Measurements from ENCODE around the gene CCDC187. TPM values are rescaled to one million over a fixed set of nuclear protein-coding genes. Genes with fewer than 3 reads are reported as not detected.

Gene CCDC187
- total RNA-seq, 1 experiment from 2014 or later = not detected

DNA sequence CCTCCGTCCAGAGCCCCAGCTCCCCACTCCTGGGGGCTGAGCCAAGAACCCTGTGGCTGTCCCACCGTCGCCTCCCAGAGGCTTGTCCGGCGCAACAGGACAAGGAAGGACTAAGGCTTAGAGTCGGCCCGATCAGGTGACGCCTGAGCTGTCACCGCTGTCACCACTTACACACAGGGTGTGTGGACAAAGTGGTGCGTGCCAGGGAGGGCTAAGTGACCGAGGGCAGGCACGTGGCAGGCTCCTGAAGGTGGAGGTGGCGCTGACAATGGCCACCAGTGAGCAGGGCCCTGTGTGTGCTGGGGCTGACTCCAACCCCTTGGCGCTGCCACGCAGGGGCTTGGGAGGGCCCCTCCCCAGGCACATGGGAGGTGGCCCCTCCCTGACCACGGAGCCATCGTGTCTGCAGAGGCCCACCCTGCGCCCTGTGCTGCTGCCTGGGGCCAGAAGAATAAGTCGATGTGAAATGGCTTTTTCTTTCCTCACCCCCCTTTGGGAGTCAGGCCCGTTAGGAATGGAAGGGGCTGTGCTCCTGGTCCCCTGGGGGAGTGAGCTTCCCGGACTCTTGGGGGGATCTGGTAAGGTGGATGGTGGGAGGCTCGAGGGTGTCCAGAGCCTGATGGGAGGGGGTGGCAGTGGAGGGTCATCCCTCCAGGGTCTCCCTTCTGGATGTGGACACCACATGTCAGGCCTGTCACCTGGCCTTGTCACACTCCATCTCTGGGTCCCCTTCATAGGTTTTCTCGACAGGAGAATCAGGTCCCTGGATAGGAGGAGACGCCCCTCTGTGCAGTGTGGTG, 20.8 kb upstream of the CCDC187 start:
- CTCF ChIA-PET = no interaction called here
- intact Hi-C loops (cut with micrococcal nuclease; ENCODE audit: unreplicated experiment) = no loop called here
- TF ChIP-seq, protein P1, sequence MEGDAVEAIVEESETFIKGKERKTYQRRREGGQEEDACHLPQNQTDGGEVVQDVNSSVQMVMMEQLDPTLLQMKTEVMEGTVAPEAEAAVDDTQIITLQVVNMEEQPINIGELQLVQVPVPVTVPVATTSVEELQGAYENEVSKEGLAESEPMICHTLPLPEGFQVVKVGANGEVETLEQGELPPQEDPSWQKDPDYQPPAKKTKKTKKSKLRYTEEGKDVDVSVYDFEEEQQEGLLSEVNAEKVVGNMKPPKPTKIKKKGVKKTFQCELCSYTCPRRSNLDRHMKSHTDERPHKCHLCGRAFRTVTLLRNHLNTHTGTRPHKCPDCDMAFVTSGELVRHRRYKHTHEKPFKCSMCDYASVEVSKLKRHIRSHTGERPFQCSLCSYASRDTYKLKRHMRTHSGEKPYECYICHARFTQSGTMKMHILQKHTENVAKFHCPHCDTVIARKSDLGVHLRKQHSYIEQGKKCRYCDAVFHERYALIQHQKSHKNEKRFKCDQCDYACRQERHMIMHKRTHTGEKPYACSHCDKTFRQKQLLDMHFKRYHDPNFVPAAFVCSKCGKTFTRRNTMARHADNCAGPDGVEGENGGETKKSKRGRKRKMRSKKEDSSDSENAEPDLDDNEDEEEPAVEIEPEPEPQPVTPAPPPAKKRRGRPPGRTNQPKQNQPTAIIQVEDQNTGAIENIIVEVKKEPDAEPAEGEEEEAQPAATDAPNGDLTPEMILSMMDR (conservative IDR thresholded peaks at IDR 0.05; ENCODE audit: low read depth, low read length) = no peak
- TF ChIP-seq EZH2 (IDR thresholded peaks at IDR 0.05; ENCODE audit: borderline replicate concordance, low read depth, low read length, poor library complexity, severe bottlenecking) = no peak
- H3K27me3 ChIP-seq (replicated peaks; ENCODE audit: insufficient read depth, low read depth, low read length, poor library complexity) = no peaks in the 10 kb centered on the region
- peaks cover 25% of the 10 kb centered on the region for H3K4me1 ChIP-seq (ENCODE audit: insufficient read depth, low read length, poor library complexity, severe bottlenecking)
- BruUV-seq (replicated peaks) = no TSS peak
- H3K36me3 ChIP-seq (ENCODE audit: insufficient read depth, low read length, poor library complexity, severe bottlenecking) = no peaks in the 10 kb centered on the region
- no peak overlapping the region for H3K4me3 ChIP-seq (ENCODE audit: low read depth, low read length, poor library complexity, severe bottlenecking)
- H3K9me3 ChIP-seq (ENCODE audit: low read depth, low read length, poor library complexity, severe bottlenecking) = peaks cover 4% of the 10 kb centered on the region
- H3K27ac ChIP-seq (ENCODE audit: low read depth, low read length, poor library complexity, severe bottlenecking) = no peak overlapping the region
- no peak for DNase-seq (ENCODE audit: low spot score)
- POLR2A ChIA-PET (ENCODE audit: low non-redundant PET) = interaction anchor here (0.6 kb wide), 1 partner anchor 112 kb away, joined by 6 read pairs; no protein-coding TSS in a partner anchor

DNA sequence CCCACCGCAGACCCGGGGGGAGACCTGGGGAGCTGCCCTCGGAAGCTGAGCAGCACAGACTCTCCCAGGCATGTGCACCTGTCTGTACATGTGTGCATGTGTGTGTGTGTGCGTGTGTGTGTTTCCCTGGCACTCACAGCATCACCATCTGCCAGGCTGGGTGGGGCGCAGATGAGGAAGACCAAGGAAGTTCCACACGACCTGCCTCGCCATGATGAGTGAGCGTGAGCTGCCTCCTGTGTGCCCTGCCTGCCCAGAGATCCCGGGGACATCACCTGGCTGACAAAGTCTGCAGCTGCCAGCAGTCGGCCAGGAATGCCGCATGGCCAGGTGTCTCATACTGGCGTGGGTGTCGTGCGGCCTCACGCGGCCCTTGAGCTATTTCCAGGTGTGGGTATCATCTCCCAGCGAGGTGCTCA, 19.5 kb upstream of the CCDC187 start:
- intact Hi-C loops (cut with micrococcal nuclease; ENCODE audit: unreplicated experiment) = no loop called here
- CTCF ChIA-PET = interaction anchor here (1.7 kb wide), 1 partner anchor 10 kb away, joined by 4 read pairs; no protein-coding TSS in a partner anchor
- peaks cover 17% of the 10 kb centered on the region for H3K4me1 ChIP-seq (ENCODE audit: insufficient read depth, low read length, poor library complexity, severe bottlenecking)
- no peaks in the 10 kb centered on the region for H3K36me3 ChIP-seq (ENCODE audit: insufficient read depth, low read length, poor library complexity, severe bottlenecking)
- no peak for TF ChIP-seq EZH2 (IDR thresholded peaks at IDR 0.05; ENCODE audit: borderline replicate concordance, low read depth, low read length, poor library complexity, severe bottlenecking)
- TF ChIP-seq, protein P1 (conservative IDR thresholded peaks at IDR 0.05; ENCODE audit: low read depth, low read length) = no peak
- no TSS peak for BruUV-seq (replicated peaks)
- H3K27me3 ChIP-seq (replicated peaks; ENCODE audit: insufficient read depth, low read depth, low read length, poor library complexity) = no peaks in the 10 kb centered on the region
- POLR2A ChIA-PET (ENCODE audit: low non-redundant PET) = no interaction called here
- no peak overlapping the region for H3K4me3 ChIP-seq (ENCODE audit: low read depth, low read length, poor library complexity, severe bottlenecking)
- peaks cover 4% of the 10 kb centered on the region for H3K9me3 ChIP-seq (ENCODE audit: low read depth, low read length, poor library complexity, severe bottlenecking)
- H3K27ac ChIP-seq (ENCODE audit: low read depth, low read length, poor library complexity, severe bottlenecking) = no peak overlapping the region
- no peak for DNase-seq (ENCODE audit: low spot score)

DNA sequence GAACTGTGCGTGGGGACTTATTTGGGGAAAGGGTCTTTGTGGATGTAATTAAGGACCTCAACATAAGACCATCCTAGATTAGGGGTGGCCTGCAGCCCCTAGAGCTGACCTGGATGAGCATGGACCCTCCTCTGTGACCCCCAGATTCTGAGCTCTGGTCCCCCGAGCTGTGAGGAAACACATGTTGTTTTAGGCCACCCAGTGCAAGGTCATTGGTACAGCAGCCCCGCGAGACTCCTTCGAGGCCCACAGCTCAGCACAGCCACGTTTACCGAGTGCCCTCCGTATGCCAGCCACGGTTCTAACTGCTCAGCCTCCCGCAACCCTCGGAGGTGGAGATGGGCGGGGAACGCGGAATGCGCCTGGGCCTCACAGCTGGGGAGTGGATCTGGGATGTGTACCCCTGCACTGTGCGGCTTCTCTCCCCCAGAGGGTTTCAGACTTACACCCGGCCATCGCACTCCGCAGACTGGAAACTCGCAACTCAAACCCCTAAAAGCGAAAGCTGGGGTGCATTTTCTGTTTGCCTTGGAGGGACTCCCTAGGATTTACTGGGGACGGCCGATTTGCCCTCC, 18.9 kb upstream of the CCDC187 start:
- no peak for DNase-seq (ENCODE audit: low spot score)
- ChIA-PET POLR2A (ENCODE audit: low non-redundant PET) (no interaction called here), CTCF (interaction anchor here (1.7 kb wide), 1 partner anchor 10 kb away, joined by 4 read pairs; no protein-coding TSS in a partner anchor)
- intact Hi-C loops (cut with micrococcal nuclease; ENCODE audit: unreplicated experiment) = no loop called here
- peaks cover 4% of the 10 kb centered on the region for H3K9me3 ChIP-seq (ENCODE audit: low read depth, low read length, poor library complexity, severe bottlenecking)
- no peak overlapping the region for H3K4me3 ChIP-seq (ENCODE audit: low read depth, low read length, poor library complexity, severe bottlenecking)
- no peak for TF ChIP-seq EZH2 (IDR thresholded peaks at IDR 0.05; ENCODE audit: borderline replicate concordance, low read depth, low read length, poor library complexity, severe bottlenecking)
- TF ChIP-seq, protein P1 (conservative IDR thresholded peaks at IDR 0.05; ENCODE audit: low read depth, low read length) = no peak
- H3K36me3 ChIP-seq (ENCODE audit: insufficient read depth, low read length, poor library complexity, severe bottlenecking) = no peaks in the 10 kb centered on the region
- no peak overlapping the region for H3K27ac ChIP-seq (ENCODE audit: low read depth, low read length, poor library complexity, severe bottlenecking)
- no peaks in the 10 kb centered on the region for H3K27me3 ChIP-seq (replicated peaks; ENCODE audit: insufficient read depth, low read depth, low read length, poor library complexity)
- peaks cover 12% of the 10 kb centered on the region for H3K4me1 ChIP-seq (ENCODE audit: insufficient read depth, low read length, poor library complexity, severe bottlenecking)
- no TSS peak for BruUV-seq (replicated peaks)
